GM12891 (cell line): ENCODE data around the gene ZBTB7A.
"Not testable (repeated sequence)": the region's sequence is repeated elsewhere in the genome, so short reads cannot be mapped to it uniquely, and the experiment has no call there.

Experiments
- DNase-seq: peaks from one replicate; pipeline ENCODE4 v3.0.0; 2011; ENCODE audit warnings: low spot score; ENCODE audit not compliant: insufficient read length
- FAIRE-seq: peaks from 2 replicates; lab custom pipeline; 2011; peaks lifted over from hg19 to GRCh38; lab: Jason Lieb, UNC
- PAX5 ChIP-seq: IDR thresholded peaks from 2 replicates; pipeline ENCODE4 v1.6.1; 2011; ENCODE audit warnings: low read length, moderate library complexity, mild to moderate bottlenecking; ENCODE audit not compliant: insufficient read depth, severe bottlenecking
- POLR2A ChIP-seq: IDR thresholded peaks from 2 replicates; pipeline ENCODE4 v1.6.1; 2011; ENCODE audit warnings: low read depth, low read length, control low read depth
- POLR2AphosphoS5 ChIP-seq: IDR thresholded peaks from 2 replicates; pipeline ENCODE4 v1.6.1; 2011; ENCODE audit warnings: low read depth, low read length, control low read depth
- POU2F2 ChIP-seq: IDR thresholded peaks from 2 replicates; pipeline ENCODE4 v1.6.1; 2011; ENCODE audit warnings: low read depth, mild to moderate bottlenecking, control low read depth, low read length, moderate library complexity
- SPI1 ChIP-seq: IDR thresholded peaks from 2 replicates; pipeline ENCODE4 v1.6.1; 2011; ENCODE audit warnings: low read depth, low read length, control low read depth
- TAF1 ChIP-seq: IDR thresholded peaks from 2 replicates; pipeline ENCODE4 v1.6.1; 2011; ENCODE audit warnings: low read depth, low read length, control low read depth

Gene ZBTB7A

DNA sequence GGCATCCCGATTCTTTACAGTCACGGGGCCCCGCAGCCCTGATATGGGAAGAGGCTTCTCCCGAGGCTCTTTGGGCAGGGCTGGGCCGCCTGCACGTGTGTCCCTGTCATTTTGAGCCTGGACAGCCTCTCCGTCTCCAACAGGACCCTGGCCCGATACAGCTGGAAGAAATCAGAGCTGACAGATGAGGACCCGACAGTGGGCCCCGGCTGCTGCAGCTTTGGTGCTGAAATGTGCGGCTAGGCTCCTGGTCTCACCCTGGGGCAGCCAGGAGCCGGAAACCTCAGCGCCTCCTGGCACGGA is 55.9 kb downstream of the ZBTB7A start:
- FAIRE-seq (no peak), DNase-seq (no peak)
- no peak for TF ChIP-seq PAX5
- no peak for TF ChIP-seq POLR2AphosphoS5
- TF ChIP-seq TAF1 = no peak
- no peak for TF ChIP-seq SPI1
- TF ChIP-seq POLR2A = no peak

DNA sequence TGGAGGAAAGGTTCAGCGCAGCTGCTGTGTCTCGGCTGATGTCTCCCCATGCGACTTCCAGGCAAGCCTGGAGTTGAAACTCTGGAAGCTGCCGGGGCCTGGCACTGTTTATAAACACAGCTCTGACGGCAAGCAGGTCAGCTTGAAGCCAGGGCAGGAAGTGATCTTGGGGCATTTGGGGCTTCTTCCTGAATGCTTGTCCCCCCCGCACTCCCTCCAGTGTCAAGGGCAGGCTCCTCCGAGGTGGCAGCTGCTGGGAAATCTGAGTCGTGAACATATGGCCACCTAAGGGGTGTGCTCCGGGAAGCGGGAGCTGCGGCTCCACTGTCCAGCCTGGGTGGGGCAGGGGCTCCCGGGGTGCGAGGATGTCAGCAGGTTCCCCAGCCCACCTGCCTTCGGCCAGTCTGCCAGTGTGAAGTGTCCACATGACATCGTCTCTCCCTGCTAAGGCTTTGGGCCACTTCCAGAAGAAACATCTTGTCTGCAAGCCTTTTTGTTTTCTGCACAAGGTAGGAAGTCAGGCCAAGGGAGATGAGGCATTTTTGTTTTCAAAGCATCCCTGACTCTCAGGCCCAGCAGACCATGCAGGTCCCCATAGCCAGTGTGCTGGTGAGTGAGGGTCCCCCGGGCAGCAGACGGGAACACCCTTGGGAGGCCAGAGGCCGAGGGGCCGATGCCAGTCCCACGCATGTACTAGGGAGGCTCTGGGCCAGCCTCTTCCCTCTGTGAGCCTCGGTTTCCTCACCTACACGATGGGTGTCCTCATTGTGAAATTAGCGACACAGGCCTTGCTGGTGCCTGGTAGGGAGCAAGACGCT is 56.5 kb downstream of the ZBTB7A start:
- no peak for FAIRE-seq
- TF ChIP-seq POLR2AphosphoS5 (no peak), SPI1 (no peak), POU2F2 (no peak), TAF1 (no peak), PAX5 (no peak), POLR2A (no peak)
- no peak for DNase-seq

DNA sequence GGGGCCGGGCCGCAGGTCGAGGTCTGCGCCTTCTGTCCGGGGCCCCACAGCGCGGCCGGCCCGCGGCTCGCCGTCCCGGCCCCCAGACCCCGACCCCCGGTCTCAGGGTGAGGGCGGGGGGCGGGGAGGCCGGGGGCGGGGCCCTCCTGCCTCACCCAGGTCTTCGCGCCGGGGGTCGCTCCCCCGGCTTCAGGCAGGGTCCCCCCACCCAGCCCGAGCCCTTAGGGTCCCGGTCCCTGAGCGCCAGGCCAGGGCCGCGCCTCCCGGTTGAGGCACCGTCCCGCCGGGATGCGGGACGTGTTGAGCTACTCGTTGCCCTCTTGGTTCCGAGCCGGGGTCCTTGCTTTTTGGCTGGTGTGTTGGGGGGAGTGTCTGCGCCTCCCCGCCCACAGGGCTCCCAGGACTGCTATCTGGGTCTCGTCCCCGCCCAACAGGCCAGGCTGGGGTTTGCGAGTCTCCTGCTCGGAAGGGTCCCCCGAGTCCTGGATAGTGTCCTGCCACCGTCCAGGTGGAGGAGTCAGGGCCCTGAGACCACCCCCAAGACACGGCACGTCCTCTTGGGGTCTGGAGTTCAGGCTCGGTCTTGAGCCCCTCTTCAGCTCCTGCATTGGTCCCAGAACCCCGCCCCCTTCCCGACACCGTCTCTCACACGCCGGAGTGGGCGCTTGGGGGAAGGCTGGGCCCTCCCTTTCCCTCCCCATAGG is 58.7 kb downstream of the ZBTB7A start:
- TF ChIP-seq SPI1 (no peak), POLR2AphosphoS5 (no peak), POU2F2 (no peak), PAX5 (no peak), POLR2A (no peak), TAF1 (no peak)
- peak; percentile 53 for DNase-seq
- FAIRE-seq = no peak

DNA sequence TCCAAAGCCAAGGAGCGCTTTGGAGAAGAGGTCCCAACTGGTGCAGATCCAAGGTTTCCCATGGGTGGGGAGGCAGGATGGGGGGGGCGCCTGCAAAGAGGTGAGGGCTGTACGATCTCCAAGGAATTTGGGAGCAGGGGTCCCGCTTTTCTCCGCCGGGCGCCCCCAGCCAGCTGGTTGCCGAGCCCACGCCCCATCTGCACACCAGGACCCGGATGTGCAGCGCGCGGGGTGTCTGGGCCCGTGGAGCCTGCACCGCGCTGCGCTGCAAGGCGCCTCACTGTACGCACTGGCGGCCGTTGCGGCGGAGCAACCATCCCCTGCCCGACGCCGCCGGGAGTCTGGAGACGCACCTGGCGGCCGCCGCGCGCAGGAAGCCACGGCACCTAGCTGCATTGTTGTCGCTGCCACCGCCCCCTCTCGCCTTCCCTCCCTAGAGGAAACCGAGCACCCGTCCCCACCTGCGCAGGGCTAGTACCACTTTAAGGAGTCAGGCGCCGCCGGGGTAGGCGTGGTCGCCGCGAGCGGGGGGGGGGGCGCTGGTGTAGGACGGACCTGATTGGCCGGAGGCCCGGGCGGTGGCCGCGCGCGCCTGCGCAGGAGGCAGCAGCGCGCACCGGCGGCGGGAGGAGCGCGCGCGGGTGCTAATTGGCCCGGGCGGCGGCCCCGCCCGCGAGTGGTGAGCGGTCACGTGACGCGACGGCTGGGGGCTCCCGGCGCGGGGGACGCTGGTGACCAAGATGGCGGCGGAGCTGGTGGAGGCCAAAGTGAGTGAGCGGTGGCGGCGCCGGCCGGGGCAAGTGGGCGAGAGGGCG is 59.5 kb downstream of the ZBTB7A start, which contains the start of gene PIAS4:
Gene PIAS4, plus strand, starts transcription at position 716 of the 815 bp plus-strand sequence. Its CDS starts 25 bp downstream, at position 741.
- DNase-seq = peak; percentile 99
- TF ChIP-seq SPI1 = no peak
- peak; percentile 66; the same call in 1 of the 2 replicates for TF ChIP-seq POLR2A
- TF ChIP-seq PAX5 = no peak
- TF ChIP-seq TAF1 = peak; percentile 87
- TF ChIP-seq POU2F2 = no peak
- TF ChIP-seq POLR2AphosphoS5 = peak; percentile 54
- peak; percentile 99 for FAIRE-seq

DNA sequence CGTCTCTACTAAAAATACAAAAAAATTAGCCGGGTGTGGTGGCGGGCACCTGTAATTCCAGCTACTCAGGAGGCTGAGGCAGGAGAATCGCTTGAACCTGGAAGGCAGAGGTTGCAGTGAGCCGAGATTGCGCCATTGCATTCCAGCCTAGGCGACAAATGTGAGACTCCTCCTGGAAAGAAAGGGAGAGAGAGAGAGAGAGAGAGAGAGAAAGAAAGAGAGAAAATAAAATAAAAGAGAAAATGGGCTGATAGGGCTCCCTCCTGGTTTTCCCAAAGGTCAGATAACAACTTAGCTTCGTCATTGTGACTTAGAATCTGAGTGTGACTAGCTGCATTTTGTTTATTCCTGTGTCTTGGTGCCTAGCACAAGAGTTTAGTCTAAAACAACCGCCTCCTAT is 61.3 kb downstream of the ZBTB7A start:
- not testable (repeated sequence) for DNase-seq, FAIRE-seq

DNA sequence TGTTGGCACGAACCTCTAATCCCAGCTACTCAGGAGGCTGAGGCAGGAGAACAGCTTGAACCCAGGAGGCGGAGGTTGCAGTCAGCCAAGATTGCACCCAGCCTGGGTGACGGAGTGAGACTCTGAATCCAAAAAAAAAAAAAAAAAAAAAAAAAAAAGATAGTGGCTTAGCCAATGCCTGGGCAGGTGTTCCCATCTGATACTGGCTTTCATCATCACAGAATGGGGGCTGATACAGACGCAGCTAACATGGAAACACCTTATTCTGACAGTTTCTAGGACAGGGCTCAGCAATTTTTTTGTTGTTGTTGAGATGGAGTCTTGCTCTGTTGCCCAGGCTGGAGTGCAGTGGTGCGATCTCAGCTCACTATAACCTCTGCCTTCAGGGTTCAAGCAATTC is 65.9 kb downstream of the ZBTB7A start:
- FAIRE-seq, DNase-seq: not testable (repeated sequence)

DNA sequence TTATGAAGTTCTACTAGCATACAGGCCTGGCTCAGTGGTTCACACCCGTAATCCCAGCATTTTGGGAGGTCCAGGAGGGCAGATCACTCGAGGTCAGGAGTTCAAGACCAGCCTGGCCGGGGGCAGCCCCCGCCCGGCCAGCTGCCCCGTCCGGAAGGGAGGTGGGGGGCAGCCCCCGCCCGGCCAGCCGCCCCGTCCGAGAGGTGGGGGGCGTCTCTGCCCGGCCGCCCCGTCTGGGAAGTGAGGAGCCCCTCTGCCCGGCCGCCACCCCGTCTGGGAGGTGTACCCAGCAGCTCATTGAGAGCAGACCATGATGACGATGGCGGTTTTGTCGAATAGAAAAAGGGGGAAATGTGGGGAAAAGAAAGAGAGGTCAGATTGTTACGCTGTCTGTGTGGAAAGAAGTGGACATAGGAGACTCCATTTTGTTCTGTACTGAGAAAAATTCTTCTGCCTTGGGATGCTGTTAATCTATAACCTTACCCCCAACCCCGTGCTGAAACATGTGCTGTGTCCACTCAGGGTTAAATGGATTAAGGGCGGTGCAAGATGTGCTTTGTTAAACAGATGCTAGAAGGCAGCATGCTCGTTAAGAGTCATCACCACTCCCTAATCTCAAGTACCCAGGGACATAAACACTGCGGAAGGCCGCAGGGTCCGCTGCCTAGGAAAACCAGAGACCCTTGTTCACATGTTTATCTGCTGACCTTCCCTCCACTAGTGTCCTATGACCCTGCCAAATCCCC is 67.9 kb downstream of the ZBTB7A start:
- not testable (repeated sequence) for FAIRE-seq, DNase-seq

DNA sequence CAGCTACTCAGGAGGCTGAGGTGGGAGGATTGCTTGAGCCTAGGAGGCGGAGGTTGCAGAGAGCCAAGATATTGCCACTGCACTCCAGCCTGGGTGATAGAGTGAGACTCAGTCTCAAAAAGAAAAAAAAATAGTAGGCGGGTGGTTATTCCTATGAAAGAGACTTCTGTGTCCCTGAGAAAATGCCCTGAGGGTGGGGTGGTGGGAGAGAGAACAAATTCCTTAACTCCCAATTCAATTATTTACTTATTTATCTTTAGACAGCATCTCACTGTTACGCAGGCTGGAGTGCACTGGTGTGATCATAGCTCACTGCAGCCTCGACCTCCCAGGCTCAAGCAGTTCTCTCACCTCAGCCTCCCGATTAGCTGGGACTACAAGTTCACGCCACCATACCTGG is 71.1 kb downstream of the ZBTB7A start:
- FAIRE-seq = no peak
- no peak for TF ChIP-seq POU2F2
- no peak for DNase-seq
